Measurements from ENCODE around the gene CDIP1. TPM values are rescaled to one million over a fixed set of nuclear protein-coding genes. Genes with fewer than 3 reads are reported as not detected.

Gene CDIP1
- total and polyA plus RNA-seq, 4 experiments from 2014 or later = 10.2 to 21.1 (median 17.3) TPM

DNA sequence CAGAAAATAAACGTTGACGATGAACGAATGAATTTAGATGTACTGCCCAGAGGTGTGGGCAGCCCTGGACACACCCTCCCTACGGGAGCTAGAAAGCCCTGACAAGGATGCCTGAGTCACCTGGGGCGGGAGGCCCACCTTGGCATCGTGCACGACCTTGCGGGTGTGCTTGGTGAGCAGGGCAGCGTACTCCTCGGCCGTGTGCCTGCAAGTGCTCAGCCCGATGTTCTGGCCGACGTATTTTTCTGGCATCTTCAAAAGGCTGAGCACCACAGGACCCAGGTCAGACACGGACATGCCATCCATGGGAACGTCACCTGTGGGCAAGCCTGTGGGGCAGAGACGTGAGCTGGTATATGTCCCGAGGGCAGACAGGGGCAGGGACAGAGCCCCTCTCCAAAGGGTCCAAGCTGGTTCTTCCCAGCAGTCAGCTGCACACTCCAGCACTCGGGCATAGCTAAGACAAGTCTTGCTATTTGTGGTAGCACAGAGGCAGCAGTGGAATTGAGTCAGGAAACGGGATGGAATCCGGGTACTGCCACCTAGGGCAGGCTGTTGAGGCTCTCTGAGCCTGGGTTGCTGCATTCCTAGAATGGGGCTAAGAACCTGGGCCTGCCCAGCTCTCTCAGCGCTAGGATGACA, 74.9 kb downstream of the CDIP1 start:
- Mint-ChIP-seq H3K4me1 (peaks cover 28 to 44% (median 30%) of the 10 kb centered on the region in 4 donors), H3K36me3 (peaks cover 27 to 45% of the 10 kb centered on the region in 2 donors), H3K27ac (peak overlapping the region in 2 of 7 donors; percentile 29 to 36), H3K27me3 (no peaks in the 10 kb centered on the region), H3K9me3 (no peaks in the 10 kb centered on the region), H3K4me3 (peak overlapping the region in 1 of 8 donors; percentile 48)
- Histone ChIP-seq H3K27ac (ENCODE audit: low read depth, low read length) (no peak overlapping the region), H3K27me3 (ENCODE audit: insufficient read depth, low read length) (no peaks in the 10 kb centered on the region), H3K36me3 (ENCODE audit: insufficient read depth, low read length) (peaks cover 21% of the 10 kb centered on the region), H3K4me3 (ENCODE audit: low read length in 2 of 2) (no peak overlapping the region), H3K4me1 (ENCODE audit: insufficient read depth, low read length) (peaks cover 40% of the 10 kb centered on the region), H3K9me3 (ENCODE audit: control insufficient read depth in 1 of 2, low read length in 2 of 2) (no peaks in the 10 kb centered on the region)
- intact Hi-C loops (cut with micrococcal nuclease) = no loop called here
- CTCF ChIA-PET (ENCODE audit: partially characterized antibody) = interaction anchor here (0.8 to 1.8 kb wide), 4 partner anchors 11 to 51 kb away, joined by 3 to 6 read pairs (median 3); partner anchors contain the start of genes HMOX2 and NMRAL1
- POLR2A ChIA-PET (ENCODE audit: partially characterized antibody) = interaction anchor here (1.0 to 6.7 kb wide), 3 partner anchors 12 to 42 kb away, joined by 3 to 78 read pairs (median 4); partner anchors contain the start of genes HMOX2 and NMRAL1
- DNase-seq = no peak

DNA sequence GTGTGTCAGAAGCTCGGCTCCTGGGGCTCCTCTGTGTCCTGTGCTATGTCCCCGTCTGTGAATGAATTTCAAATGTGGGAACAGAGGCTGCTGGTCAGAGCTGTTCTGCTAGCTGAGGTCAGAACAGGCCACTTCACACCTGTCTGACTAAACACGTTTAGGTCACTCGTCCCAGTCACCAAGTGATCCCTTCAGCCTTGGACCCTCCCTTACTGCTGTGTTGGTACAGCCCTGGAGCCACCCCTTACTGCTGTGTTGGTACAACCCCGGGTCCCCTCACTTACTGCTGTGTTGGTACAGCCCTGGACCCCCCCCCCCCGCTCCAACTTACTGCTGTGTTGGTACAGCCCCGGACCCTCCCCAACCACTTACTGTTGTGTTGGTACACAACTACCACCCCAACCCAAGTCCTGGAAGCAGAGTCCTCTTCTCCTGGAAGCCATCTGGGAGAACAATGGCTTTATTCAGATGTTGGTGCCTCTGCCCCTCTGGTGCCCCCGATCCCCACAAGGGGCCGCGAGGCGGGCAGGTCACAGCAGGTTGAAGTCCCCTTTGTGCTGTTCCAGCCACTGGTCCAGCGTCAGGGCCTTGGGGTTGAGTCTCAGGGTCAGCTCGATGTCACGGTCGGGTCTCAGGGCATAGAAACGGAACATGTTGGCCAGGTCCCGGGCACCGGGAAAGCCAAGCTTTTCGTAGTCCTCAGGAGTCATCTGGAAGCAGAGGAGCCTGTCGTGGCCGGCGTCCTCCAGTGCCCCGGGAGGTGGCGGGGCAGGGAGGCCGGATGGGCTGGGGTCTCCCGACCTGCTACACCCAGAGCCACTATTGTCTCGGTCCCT, 77.1 kb downstream of the CDIP1 start:
- ChIA-PET POLR2A (ENCODE audit: partially characterized antibody) (interaction anchor here (4.0 to 6.7 kb wide), 2 partner anchors 14 to 45 kb away, joined by 16 to 78 read pairs; partner anchors contain the start of genes CORO7, HMOX2 and NMRAL1), CTCF (ENCODE audit: partially characterized antibody) (interaction anchor here (1.0 to 3.8 kb wide), 8 partner anchors 11 to 87 kb away, joined by 3 to 13 read pairs (median 8); partner anchors contain the start of gene HMOX2)
- H3K4me1 Mint-ChIP-seq = peaks cover 21 to 43% (median 21%) of the 10 kb centered on the region in 4 donors
- no peak for DNase-seq
- no peaks in the 10 kb centered on the region for H3K9me3 Mint-ChIP-seq
- peaks cover 18 to 46% of the 10 kb centered on the region in 2 donors for H3K36me3 Mint-ChIP-seq
- H3K27ac ChIP-seq (ENCODE audit: low read depth, low read length) = no peak overlapping the region
- no peaks in the 10 kb centered on the region for H3K27me3 Mint-ChIP-seq
- no peak overlapping the region for H3K4me3 ChIP-seq (ENCODE audit: low read length in 2 of 2)
- peaks cover 26% of the 10 kb centered on the region for H3K36me3 ChIP-seq (ENCODE audit: insufficient read depth, low read length)
- peaks cover 31% of the 10 kb centered on the region for H3K4me1 ChIP-seq (ENCODE audit: insufficient read depth, low read length)
- intact Hi-C loops (cut with micrococcal nuclease) = no loop called here
- H3K4me3 Mint-ChIP-seq = no peak overlapping the region
- peak overlapping the region in 4 of 7 donors; percentile 42 to 85 (median 54) for H3K27ac Mint-ChIP-seq
- no peaks in the 10 kb centered on the region for H3K27me3 ChIP-seq (ENCODE audit: insufficient read depth, low read length)
- no peaks in the 10 kb centered on the region for H3K9me3 ChIP-seq (ENCODE audit: control insufficient read depth in 1 of 2, low read length in 2 of 2)

DNA sequence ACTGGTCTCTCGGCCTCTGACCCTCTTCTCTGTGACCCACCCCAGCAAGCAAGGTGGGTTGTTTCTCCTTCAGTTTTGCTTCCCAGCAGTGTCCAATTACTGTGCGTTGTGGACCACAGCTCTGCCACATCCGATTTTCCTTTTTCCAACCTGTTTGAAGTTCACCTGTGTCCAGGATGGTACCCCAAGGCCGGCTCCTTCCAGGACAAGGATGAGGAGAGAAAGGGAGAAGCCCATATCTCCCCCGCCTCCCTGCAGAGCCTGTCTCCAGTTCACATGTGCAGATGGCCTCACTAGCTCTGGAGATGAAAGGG, 77.7 kb downstream of the CDIP1 start:
- H3K4me1 ChIP-seq (ENCODE audit: insufficient read depth, low read length) = peaks cover 25% of the 10 kb centered on the region
- no peak overlapping the region for H3K4me3 ChIP-seq (ENCODE audit: low read length in 2 of 2)
- Mint-ChIP-seq H3K4me3 (no peak overlapping the region), H3K9me3 (no peaks in the 10 kb centered on the region), H3K4me1 (peaks cover 15 to 37% (median 16%) of the 10 kb centered on the region in 4 donors), H3K27ac (peak overlapping the region in 4 of 7 donors; percentile 13 to 85 (median 55)), H3K27me3 (no peaks in the 10 kb centered on the region), H3K36me3 (peaks cover 15 to 46% of the 10 kb centered on the region in 2 donors)
- peaks cover 30% of the 10 kb centered on the region for H3K36me3 ChIP-seq (ENCODE audit: insufficient read depth, low read length)
- no peak overlapping the region for H3K27ac ChIP-seq (ENCODE audit: low read depth, low read length)
- no peaks in the 10 kb centered on the region for H3K27me3 ChIP-seq (ENCODE audit: insufficient read depth, low read length)
- intact Hi-C loops (cut with micrococcal nuclease) = no loop called here
- CTCF ChIA-PET (ENCODE audit: partially characterized antibody) = interaction anchor here (0.8 to 3.8 kb wide), 9 partner anchors 11 to 163 kb away, joined by 3 to 13 read pairs (median 8); partner anchors contain the start of genes HMOX2 and MGRN1
- no peak for DNase-seq
- no peaks in the 10 kb centered on the region for H3K9me3 ChIP-seq (ENCODE audit: control insufficient read depth in 1 of 2, low read length in 2 of 2)
- POLR2A ChIA-PET (ENCODE audit: partially characterized antibody) = interaction anchor here (0.6 to 6.7 kb wide), 4 partner anchors 15 to 100 kb away, joined by 3 to 78 read pairs (median 10); partner anchors contain the start of genes CORO7, HMOX2 and NMRAL1

Other genes starting within 250 kb of the CDIP1 start
- gene GLIS2, start 222.7 kb downstream of the CDIP1 start, total RNA-seq = under 1 TPM in 1 of 2 experiments, not detected in 1; 0.08 TPM
- gene GLIS2, start 222.7 kb downstream of the CDIP1 start, polyA plus RNA-seq = not detected
- gene PAM16, start 187.5 kb downstream of the CDIP1 start, total RNA-seq = 10 to 100 TPM; 38.6 to 54.8 TPM
- 10 to 100 TPM; 34.6 to 34.8 TPM for gene PAM16, start 187.5 kb downstream of the CDIP1 start, polyA plus RNA-seq
- under 1 TPM; 0.11 to 0.29 TPM for gene VASN, start 166.9 kb downstream of the CDIP1 start, total RNA-seq
- gene VASN, start 166.9 kb downstream of the CDIP1 start, polyA plus RNA-seq = under 1 TPM in 1 of 2 donors, not detected in 1; 0.16 TPM
- 100 to 1,000 TPM; 176 to 184 TPM for gene CORO7, start 122.2 kb downstream of the CDIP1 start, total RNA-seq
- gene CORO7, start 122.2 kb downstream of the CDIP1 start, polyA plus RNA-seq = 100 to 1,000 TPM in 1 of 2 donors, 10 to 100 TPM in 1; 48.2 to 139 TPM
- 10 to 100 TPM; 67.5 to 71.1 TPM for gene DNAJA3, start 112.9 kb downstream of the CDIP1 start, total RNA-seq
- 10 to 100 TPM; 52.4 to 55.5 TPM for gene DNAJA3, start 112.9 kb downstream of the CDIP1 start, polyA plus RNA-seq
- 10 to 100 TPM; 61.6 to 61.8 TPM for gene NMRAL1, start 64.1 kb downstream of the CDIP1 start, total RNA-seq
- gene NMRAL1, start 64.1 kb downstream of the CDIP1 start, polyA plus RNA-seq = 10 to 100 TPM; 55.1 to 65.7 TPM
- gene HMOX2, start 62.4 kb downstream of the CDIP1 start, total RNA-seq = 10 to 100 TPM; 64.1 to 72.4 TPM
- gene HMOX2, start 62.4 kb downstream of the CDIP1 start, polyA plus RNA-seq = 100 to 1,000 TPM; 164 to 206 TPM
- under 1 TPM; 0.29 to 0.33 TPM for gene C16orf96, start 17.6 kb upstream of the CDIP1 start, total RNA-seq
- gene C16orf96, start 17.6 kb upstream of the CDIP1 start, polyA plus RNA-seq = not detected
- 10 to 100 TPM; 30.1 to 41.0 TPM for gene UBALD1, start 76.1 kb upstream of the CDIP1 start, total RNA-seq
- gene UBALD1, start 76.1 kb upstream of the CDIP1 start, polyA plus RNA-seq = 1 to 10 TPM; 2.4 to 4.8 TPM
- 10 to 100 TPM; 62.2 to 64.1 TPM for gene MGRN1, start 86.1 kb upstream of the CDIP1 start, total RNA-seq
- gene MGRN1, start 86.1 kb upstream of the CDIP1 start, polyA plus RNA-seq = 1 to 10 TPM; 1.2 to 7.7 TPM
- 10 to 100 TPM; 52.4 to 53.7 TPM for gene NUDT16L1, start 154.8 kb upstream of the CDIP1 start, total RNA-seq
- gene NUDT16L1, start 154.8 kb upstream of the CDIP1 start, polyA plus RNA-seq = 100 to 1,000 TPM in 1 of 2 donors, 10 to 100 TPM in 1; 80.1 to 125 TPM
- 10 to 100 TPM; 28.5 to 33.9 TPM for gene ANKS3, start 195.5 kb upstream of the CDIP1 start, total RNA-seq
- 1 to 10 TPM in 1 of 2 donors, under 1 TPM in 1; 0.91 to 5.7 TPM for gene ANKS3, start 195.5 kb upstream of the CDIP1 start, polyA plus RNA-seq
- gene DNAAF8, start 195.8 kb upstream of the CDIP1 start, total RNA-seq = under 1 TPM; 0.12 to 0.64 TPM
- gene DNAAF8, start 195.8 kb upstream of the CDIP1 start, polyA plus RNA-seq = under 1 TPM in 1 of 2 donors, not detected in 1; 0.11 TPM
- 10 to 100 TPM; 33.9 to 35.6 TPM for gene ZNF500, start 228.4 kb upstream of the CDIP1 start, total RNA-seq
- gene ZNF500, start 228.4 kb upstream of the CDIP1 start, polyA plus RNA-seq = 10 to 100 TPM in 1 of 2 donors, 1 to 10 TPM in 1; 7.9 to 13.0 TPM
- not detected for gene SEPTIN12, start 249.6 kb upstream of the CDIP1 start, total RNA-seq
- not detected for gene SEPTIN12, start 249.6 kb upstream of the CDIP1 start, polyA plus RNA-seq